GM20431 (cell line): Measurements from ENCODE around the gene CDKN2B-AS1.

Source experiments
- in situ Hi-C: fragments of 300-500 bp; cut with MseI, MboI; formaldehyde crosslinking; loops from one replicate; pipeline ENCODE4 v1.15.0; 2020; ENCODE audit warnings: low sequenced_read_pairs; ENCODE audit not compliant: unreplicated experiment

CDKN2B-AS1 gene

DNA sequence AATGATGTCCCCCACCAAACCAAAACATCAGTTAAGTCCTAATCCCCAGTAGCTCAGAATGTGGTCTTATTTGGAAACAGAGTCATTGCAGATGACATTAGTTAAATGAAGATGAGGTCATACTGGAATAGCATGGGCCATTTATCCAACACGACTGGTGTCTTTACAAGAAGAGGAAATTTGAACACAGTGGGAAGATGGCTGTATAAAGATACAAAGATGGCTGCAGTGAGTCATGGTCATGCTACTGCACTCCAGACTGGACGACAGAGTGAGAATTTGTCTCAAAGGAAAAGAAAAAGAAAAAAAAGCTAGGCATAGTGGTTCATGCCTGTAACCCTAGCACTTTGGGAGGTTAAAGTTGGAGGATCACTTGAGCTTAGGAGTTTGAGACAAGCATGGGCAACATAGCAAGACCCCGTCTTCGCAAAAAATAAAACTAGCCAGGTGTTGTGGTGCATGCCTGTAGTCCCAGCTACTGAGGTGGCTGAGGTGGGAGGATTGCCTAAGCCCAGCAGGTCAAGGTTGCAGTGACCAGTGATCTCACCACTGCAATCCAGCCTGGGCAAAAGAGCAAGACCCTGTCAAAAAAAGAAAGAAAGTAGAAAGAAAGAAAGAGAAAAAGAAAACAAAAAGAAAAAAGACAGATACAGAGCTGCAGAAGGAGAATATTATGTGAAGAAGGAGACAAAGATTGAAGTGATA is 144.5 kb downstream of the CDKN2B-AS1 start:
- in situ Hi-C loops = no loop called here

DNA sequence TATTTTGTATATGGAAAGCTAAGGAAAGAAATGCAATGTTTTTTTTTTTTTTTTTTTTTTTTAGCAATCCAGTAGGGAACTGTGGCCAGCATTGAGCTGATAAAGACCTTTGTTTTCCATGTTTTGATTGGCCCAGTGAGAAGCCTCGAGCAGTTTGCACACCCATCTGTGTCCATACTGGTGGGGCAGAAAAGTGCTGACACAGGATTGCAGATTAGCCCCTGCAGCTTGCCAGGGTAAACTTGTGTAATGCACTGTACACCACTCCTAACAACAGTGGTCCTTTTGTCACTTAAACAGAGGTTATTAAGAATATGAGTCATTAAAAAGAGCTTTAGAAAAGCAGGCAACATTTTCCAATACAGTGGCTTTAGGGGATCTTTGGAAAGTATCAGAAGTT is 147.3 kb downstream of the CDKN2B-AS1 start:
- in situ Hi-C loops = no loop called here

DNA sequence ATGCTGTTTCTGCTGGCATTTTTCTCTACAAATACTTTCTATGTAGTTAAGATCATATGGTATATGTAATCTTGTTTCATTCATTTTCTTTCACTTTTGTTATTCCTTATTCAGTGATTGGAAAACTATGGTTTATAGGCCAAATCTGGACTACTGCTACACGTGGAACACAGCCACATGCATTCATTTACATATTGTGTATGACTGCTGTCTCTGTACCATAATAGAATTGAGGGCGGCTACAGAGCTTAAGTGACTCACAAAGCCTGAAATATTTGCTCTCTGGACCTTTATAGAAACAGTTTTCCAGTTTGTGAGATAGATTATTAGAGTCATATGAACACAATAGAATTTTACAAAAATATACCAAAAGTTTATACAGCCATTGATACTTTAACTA is 148.1 kb downstream of the CDKN2B-AS1 start:
- in situ Hi-C loops = no loop called here

- in situ Hi-C loops = no loop called here
These were observed 149.4 kb downstream of the CDKN2B-AS1 start for GRCh38 chr9:22143799-22144625.

DNA sequence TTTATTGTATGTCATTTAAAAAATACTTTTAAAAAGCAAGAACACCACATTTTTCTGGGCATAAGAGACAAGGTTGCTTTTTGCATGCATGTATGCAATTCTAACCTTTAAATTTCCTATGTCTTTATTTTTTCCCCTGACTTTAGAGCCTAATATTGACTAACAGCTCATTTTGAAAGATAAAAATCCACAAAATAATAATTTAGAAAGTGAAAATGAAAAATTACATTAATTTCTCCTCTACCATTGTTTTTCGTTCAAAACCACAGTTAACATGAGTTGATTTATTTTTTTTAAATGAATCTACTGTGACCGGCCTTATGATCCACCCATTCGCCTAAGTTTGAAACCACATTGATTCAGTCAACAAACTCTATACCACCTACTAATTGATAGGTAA is 152.0 kb downstream of the CDKN2B-AS1 start:
- in situ Hi-C loops = no loop called here

DNA sequence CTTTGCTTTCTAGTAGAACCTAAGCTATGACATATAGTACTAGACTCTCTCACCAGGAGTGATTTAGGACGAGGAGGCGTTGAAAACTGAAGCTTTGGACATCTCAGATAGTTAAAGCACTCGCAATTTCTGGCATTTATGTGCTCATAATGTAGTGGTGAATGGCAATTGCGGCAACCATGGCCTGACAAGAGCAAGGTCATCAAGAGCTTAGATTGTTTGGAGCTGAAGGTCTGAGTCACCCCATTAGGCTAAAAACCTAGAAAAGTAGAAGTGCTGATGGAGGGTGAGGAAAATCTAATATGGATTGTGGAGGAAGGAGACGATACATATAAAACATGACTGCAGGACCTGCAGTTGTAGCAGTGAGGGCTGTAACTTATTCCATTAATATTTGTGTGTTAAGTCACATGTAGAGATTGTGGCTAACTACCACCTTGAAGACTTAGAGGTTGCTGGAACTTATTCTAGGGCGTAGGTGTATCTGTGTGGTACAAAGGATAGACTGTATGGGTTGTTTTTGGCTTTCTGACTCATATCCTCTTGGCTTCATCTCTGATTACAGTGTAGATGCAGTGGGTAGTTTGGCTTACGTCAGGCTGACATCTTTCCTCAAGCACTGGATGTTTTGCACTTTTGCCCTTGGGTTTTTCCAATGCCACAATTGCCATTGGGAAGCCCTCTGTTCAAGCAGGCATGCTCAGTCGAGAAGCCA is 153.4 kb downstream of the CDKN2B-AS1 start:
- in situ Hi-C loops = no loop called here

- in situ Hi-C loops = no loop called here
These were observed 153.9 kb downstream of the CDKN2B-AS1 start for GRCh38 chr9:22148528-22148875.

- in situ Hi-C loops = no loop called here
These were observed 154.5 kb downstream of the CDKN2B-AS1 start for GRCh38 chr9:22148876-22149637.

DNA sequence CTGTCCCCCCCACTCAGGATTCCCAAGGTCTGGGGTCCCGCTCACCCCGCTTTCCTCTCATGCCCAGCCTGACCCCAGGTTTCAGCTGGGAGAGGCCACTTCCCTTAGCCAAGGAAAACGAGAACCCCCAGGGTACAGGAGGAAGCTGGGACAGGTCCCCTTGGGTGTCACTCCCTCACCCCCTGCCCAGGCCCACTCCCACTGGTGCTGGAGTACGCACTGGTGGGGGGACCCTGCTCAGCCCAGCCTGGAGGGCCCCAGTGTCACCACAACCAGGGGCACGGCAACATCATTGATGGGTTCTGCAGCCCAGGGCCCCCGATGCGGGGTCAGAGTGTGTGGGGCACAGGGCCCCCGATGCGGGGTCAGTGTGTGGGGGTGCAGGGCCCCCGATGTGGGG is 159.5 kb downstream of the CDKN2B-AS1 start:
- in situ Hi-C loops = loop anchor here (25.0 kb wide), 1 partner anchor 108 kb away; no protein-coding TSS in a partner anchor

DNA sequence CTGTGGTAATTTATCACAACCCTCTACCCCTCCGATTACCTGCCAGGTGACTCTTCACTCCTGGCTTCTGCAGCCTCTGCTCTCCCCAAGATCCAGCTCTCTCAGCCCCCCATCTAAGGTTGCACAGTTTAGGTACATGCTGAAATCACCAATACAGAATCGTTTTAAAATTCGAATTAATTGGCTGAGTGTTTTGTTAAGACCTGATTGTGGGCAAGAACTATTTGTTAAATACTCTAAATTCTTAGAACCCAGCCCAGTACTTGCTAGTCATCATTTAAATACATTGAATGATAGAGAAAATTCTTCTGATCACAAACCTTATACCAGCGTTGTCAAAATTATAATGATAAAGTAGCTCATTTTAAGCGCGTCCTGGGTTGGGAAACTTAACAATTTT is 162.0 kb downstream of the CDKN2B-AS1 start:
- in situ Hi-C loops = loop anchor here (25.0 kb wide), 1 partner anchor 106 kb away; no protein-coding TSS in a partner anchor

- in situ Hi-C loops = loop anchor here (25.0 kb wide), 1 partner anchor 105 kb away; no protein-coding TSS in a partner anchor
These were observed 162.7 kb downstream of the CDKN2B-AS1 start for GRCh38 chr9:22157276-22157675.

DNA sequence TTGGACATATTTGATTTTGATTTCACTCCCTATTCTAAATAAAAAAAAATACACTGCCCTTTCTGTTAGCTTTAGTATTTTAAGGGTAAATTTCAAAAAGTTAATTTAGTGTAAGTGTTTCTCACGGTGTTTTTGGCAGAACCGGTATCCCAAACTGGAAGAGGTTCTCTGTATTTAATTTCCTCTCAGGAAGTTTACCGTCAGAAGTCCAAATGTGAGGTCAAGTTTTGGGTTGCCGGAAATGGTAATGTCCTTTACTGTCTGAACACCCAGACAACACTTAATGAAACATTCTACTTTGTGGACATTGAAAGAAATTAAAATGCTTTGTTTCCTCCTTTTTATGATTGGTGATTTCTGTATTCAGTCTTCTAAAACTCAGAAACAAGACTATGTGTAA is 163.2 kb downstream of the CDKN2B-AS1 start:
- in situ Hi-C loops = loop anchor here (25.0 kb wide), 1 partner anchor 104 kb away; no protein-coding TSS in a partner anchor

DNA sequence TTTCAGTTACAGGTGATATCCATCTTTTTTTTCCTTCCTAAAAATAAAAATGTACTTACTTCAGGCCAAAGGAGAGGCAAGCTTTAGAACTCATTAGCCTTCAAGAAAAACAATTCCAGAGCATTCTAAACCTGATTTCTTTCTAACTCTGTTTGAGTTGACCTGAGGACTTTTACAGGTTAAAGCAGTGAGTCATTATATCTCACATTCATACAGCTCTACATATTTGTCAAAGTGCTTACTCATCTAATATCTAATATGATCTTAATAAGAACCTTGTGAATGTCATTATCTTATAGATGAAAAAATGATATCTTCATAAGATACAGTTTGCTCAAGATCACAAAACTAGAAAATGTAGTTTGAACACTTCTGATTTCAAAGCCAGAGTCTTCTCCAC is 163.7 kb downstream of the CDKN2B-AS1 start:
- in situ Hi-C loops = loop anchor here (25.0 kb wide), 1 partner anchor 104 kb away; no protein-coding TSS in a partner anchor

GRCh38 chr9:22158927-22159346 is 164.3 kb downstream of the CDKN2B-AS1 start:
- in situ Hi-C loops = loop anchor here (25.0 kb wide), 1 partner anchor 103 kb away; no protein-coding TSS in a partner anchor

DNA sequence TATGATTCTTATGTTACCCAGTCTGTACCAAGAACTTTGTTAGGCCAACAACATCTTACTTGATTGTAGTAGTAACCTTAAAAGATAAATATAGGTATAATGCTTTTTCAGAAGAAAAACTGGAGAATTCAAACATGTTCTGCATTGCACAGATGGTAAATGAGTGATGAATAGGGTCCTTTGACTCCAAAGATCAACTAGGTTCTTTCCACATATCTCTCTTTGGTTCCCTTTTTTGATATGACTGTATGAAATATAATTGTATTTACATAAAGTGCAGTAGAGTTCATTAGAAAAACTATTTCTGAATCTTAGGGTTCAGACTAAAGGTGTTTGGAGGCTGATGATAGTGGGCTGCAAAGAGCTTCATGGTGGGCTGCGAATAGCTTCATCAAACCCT is 165.0 kb downstream of the CDKN2B-AS1 start:
- in situ Hi-C loops = loop anchor here (25.0 kb wide), 1 partner anchor 103 kb away; no protein-coding TSS in a partner anchor

DNA sequence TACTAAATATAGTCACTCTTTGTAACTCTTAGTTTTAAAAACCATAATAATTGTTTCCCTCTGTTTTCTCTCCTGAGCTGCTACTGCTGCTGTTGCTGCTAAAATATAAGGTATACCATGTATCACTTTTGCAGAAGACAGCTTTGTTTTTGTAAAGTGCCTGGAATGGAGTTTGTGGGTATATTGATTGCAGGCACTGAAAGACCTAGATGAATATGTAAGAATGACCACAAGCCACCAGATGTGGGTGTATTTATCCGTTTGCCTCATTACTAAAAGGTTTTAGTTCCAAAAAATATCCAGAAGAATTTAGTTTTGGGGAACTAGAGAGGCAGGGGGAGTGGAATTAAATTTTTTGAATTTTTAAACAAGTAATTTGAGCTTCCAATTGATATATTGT is 165.6 kb downstream of the CDKN2B-AS1 start:
- in situ Hi-C loops = loop anchor here (25.0 kb wide), 1 partner anchor 102 kb away; no protein-coding TSS in a partner anchor

DNA sequence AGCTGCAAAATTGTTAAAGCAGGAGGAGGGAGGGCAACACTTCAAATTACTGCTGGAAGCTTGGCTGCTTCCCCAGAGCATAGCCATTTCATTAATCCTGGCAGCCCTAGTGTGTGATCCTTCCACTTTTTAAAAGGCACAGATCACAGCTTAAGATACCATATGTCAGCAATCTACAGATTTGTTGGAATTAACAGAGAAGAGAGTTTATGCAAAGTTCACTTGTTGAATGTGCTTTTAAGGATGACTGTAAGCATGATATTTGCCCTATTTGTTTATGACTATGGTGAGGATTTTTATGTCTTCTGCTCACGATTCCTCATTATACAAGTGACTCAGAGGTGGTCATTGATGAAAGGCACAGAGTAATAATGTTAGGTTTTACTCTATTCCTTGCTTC is 170.6 kb downstream of the CDKN2B-AS1 start:
- in situ Hi-C loops = loop anchor here (25.0 kb wide), 1 partner anchor 97 kb away; no protein-coding TSS in a partner anchor

- in situ Hi-C loops = loop anchor here (25.0 kb wide), 1 partner anchor 93 kb away; no protein-coding TSS in a partner anchor
These were observed 174.7 kb downstream of the CDKN2B-AS1 start for GRCh38 chr9:22169243-22169642.

DNA sequence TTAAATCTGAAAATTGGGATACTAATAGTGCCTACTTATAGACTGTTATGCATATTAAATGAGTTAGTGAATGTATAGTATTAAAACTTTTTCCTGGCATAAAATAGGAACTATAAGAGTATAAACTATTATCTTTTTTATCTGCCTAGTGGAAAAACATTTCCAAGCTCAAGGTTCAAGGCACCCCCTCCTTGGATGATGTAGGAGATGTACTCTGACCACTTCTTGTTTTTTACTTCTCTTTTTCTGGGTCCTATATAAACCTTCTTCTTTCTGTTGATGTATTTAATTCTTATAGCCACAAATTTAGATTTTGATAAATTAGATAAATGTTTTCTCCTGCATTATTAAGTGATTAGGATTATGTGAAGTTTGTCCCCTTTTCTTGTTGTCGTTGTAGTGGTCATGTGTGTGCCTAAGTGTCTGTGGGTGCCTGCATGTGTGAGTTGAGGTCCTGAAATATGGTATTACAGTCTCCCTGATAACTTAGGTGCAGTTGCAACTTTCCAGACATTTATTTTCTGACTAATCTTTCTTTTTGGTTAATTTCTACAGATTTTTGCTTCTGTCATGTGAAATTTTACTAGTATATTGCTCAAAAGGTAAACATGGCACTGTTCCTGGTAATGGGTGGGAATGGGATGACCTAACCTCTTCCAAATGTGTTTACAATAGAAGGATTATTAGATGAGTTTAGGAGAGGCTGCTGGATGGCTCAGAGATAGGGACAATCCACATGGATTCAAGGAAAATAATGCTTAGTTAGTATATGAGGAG is 175.3 kb downstream of the CDKN2B-AS1 start:
- in situ Hi-C loops = loop anchor here (25.0 kb wide), 1 partner anchor 92 kb away; no protein-coding TSS in a partner anchor
